ENCODE measurements around the gene IL24.
"Not testable (repeated sequence)": the region's sequence is repeated elsewhere in the genome, so short reads cannot be mapped to it uniquely, and the experiment has no call there.

IL24 gene

GRCh38 chr1:206904423-206905142 lies 7.3 kb downstream of the IL24 start:
- no peak for DNase-seq (ENCODE audit: low spot score)

- DNase-seq (ENCODE audit: low spot score), result peak; percentile 74
These were observed 8.3 kb downstream of the IL24 start for GRCh38 chr1:206905295-206906164.

GRCh38 chr1:206907304-206907991 lies 10.2 kb downstream of the IL24 start:
- no peak for DNase-seq (ENCODE audit: low spot score)

GRCh38 chr1:206908038-206908437 lies 10.8 kb downstream of the IL24 start:
- DNase-seq (ENCODE audit: low spot score), result no peak

GRCh38 chr1:206909161-206909882 lies 12.1 kb downstream of the IL24 start:
- DNase-seq (ENCODE audit: low spot score), result peak; percentile 54

GRCh38 chr1:206909883-206910318 lies 12.7 kb downstream of the IL24 start:
- DNase-seq (ENCODE audit: low spot score), result no peak

GRCh38 chr1:206911064-206911663 lies 13.9 kb downstream of the IL24 start:
- peak; percentile 79 for DNase-seq (ENCODE audit: low spot score)

GRCh38 chr1:206912445-206913095 lies 15.3 kb downstream of the IL24 start:
- peak; percentile 86 for DNase-seq (ENCODE audit: low spot score)

GRCh38 chr1:206913766-206914537 lies 16.7 kb downstream of the IL24 start:
- no peak for DNase-seq (ENCODE audit: low spot score)

- DNase-seq (ENCODE audit: low spot score), result no peak
These were observed 17.9 kb downstream of the IL24 start for GRCh38 chr1:206915030-206915735.

GRCh38 chr1:206916000-206916709 lies 18.9 kb downstream of the IL24 start:
- DNase-seq (ENCODE audit: low spot score), result no peak

- no peak for DNase-seq (ENCODE audit: low spot score)
These were observed 20.8 kb downstream of the IL24 start for GRCh38 chr1:206918076-206918475.

GRCh38 chr1:206921772-206922265 lies 24.6 kb downstream of the IL24 start, which contains the start of gene FCMR:
FCMR (minus strand) TSS chr1:206921941; CDS start chr1:206921854, 87 bp downstream.
- no peak for DNase-seq (ENCODE audit: low spot score)

GRCh38 chr1:206922524-206922923 lies 25.3 kb downstream of the IL24 start:
- DNase-seq (ENCODE audit: low spot score), result no peak

- no peak for DNase-seq (ENCODE audit: low spot score)
These were observed 26.0 kb downstream of the IL24 start for GRCh38 chr1:206923009-206923960.

- not testable (repeated sequence) for DNase-seq (ENCODE audit: low spot score)
These were observed 26.8 kb downstream of the IL24 start for GRCh38 chr1:206923961-206924557.

- DNase-seq (ENCODE audit: low spot score), result no peak
These were observed 27.4 kb downstream of the IL24 start for GRCh38 chr1:206924592-206925105.

Measured in AG20443 (cell line).